Endodermal cell (in vitro differentiated cells): ENCODE results near the gene ZDHHC11. TPM values are rescaled to one million over a fixed set of nuclear protein-coding genes. Genes with fewer than 3 reads are reported as not detected.

Experiments used
- DNase-seq: peaks from one replicate; pipeline ENCODE4 v3.0.0-alpha.2; 2017
- H3K27ac ChIP-seq: 2 replicates; pipeline ENCODE4 v1.5.1; 2013; ENCODE audit warnings: mild to moderate bottlenecking, low read depth, low read length, moderate library complexity
- H3K27me3 ChIP-seq: 2 replicates; pipeline ENCODE4 v1.6.1; 2013; ENCODE audit warnings: mild to moderate bottlenecking, low read length, moderate library complexity; ENCODE audit not compliant: insufficient read depth, control insufficient read depth, poor library complexity, severe bottlenecking
- H3K36me3 ChIP-seq: 2 replicates; pipeline ENCODE4 v1.7.0; 2013; ENCODE audit warnings: mild to moderate bottlenecking, low read length, moderate library complexity; ENCODE audit not compliant: control insufficient read depth, insufficient read depth
- H3K4me1 ChIP-seq: one replicate; pipeline ENCODE4 v1.7.0; 2013; ENCODE audit warnings: low read length; ENCODE audit not compliant: control insufficient read depth, insufficient read depth
- H3K4me3 ChIP-seq: 2 replicates; pipeline ENCODE4 v1.5.1; 2013; ENCODE audit warnings: mild to moderate bottlenecking, low read length, moderate library complexity
- H3K9ac ChIP-seq: 2 replicates; pipeline ENCODE4 v1.6.1; 2013; ENCODE audit warnings: mild to moderate bottlenecking, low read length, moderate library complexity; ENCODE audit not compliant: poor library complexity, severe bottlenecking; ENCODE audit errors: extremely low read depth
- H3K9me3 ChIP-seq: 2 replicates; pipeline ENCODE4 v1.6.1; 2013; ENCODE audit warnings: mild to moderate bottlenecking, low read length, moderate library complexity; ENCODE audit not compliant: control insufficient read depth
- H3K27ac Mint-ChIP-seq: 2 replicates; pipeline ENCODE4 v1.8.0; 2020; ENCODE audit warnings: mixed read lengths
- H3K27me3 Mint-ChIP-seq: 2 replicates; pipeline ENCODE4 v1.8.0; 2021; ENCODE audit warnings: mild to moderate bottlenecking, mixed read lengths; ENCODE audit not compliant: insufficient read depth
- H3K36me3 Mint-ChIP-seq: 2 replicates; pipeline ENCODE4 v1.8.0; 2020; ENCODE audit warnings: low read depth, mixed read lengths
- H3K4me1 Mint-ChIP-seq: 2 replicates; pipeline ENCODE4 v1.8.0; 2020; ENCODE audit warnings: mixed read lengths
- H3K4me3 Mint-ChIP-seq: 2 replicates; pipeline ENCODE4 v1.8.0; 2020; ENCODE audit warnings: mild to moderate bottlenecking, moderate library complexity, mixed read lengths
- H3K9me3 Mint-ChIP-seq: 2 replicates; pipeline ENCODE4 v1.8.0; 2020; ENCODE audit warnings: mild to moderate bottlenecking, mixed read lengths
- WGBS, 2 experiments: methylation state at CpG; one replicate each; pipeline versions ENCODE4 v1.1.5 to v1.1.7; 2013; ENCODE audit warnings: missing lambda C conversion rate in 2 of 2, mixed read lengths in 1 of 2; ENCODE audit not compliant: insufficient coverage in 1 of 2, insufficient read length in 1 of 2; 5-methylcytosine and 5-hydroxymethylcytosine counted together
- total RNA-seq, 2 donors: library from RNA; stranded (reverse); fragmentation: NEBNext Ultra II Directional in 1 of 2; extraction: Animal tissue kit (Norgen Biotek cat#: 25700) in 1 of 2; gene quantifications; 2 replicates in 1 of 2; 3 replicates in 1 of 2; pipeline ENCODE4 v1.2.1, GENCODE V29; 2021
- TF ChIP-seq, protein P1 (sequence below): fragments of 200-600 bp; sonication (generic); conservative IDR thresholded peaks from 2 replicates; pipeline ENCODE4 v1.5.0; 2021; ENCODE audit warnings: antibody characterized with exemption, mild to moderate bottlenecking

Gene ZDHHC11
- total RNA-seq, 2 donors from 2014 or later = 10.6 to 28.9 TPM

DNA sequence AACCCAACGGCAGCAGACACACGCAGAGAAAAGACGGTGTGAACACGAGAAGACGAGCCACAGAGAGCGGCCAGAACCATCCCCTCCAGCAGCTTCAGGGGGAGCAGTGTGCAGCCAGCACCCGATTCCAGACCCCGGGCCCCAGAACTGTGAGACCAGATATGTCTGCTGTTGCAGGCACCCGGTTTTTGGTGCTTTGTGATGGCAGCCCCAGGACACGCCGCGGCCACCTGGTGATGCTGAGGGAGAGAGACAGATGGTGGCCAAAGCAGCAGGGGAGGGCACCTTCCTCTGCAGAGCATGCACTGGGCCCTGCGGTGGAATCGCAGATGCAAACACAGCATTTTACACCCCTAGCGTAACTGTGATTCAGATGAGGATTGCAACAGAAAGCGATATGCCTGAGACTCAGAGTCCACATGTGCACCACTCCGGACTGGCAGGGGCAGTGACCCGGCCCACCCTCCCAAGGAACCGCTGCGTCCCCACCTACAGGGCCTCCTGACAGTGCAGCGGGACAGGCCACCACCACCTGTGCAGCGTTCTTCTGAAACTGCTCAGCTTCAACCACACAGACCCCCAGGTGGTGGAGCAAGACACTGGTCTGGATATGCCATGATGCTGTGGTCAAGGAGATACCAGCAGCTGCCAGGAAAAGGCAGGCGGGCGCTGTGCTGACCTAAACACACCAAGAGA, 90.3 kb downstream of the ZDHHC11 start:
- no peaks in the 10 kb centered on the region for H3K36me3 Mint-ChIP-seq
- no peaks in the 10 kb centered on the region for H3K4me1 Mint-ChIP-seq
- H3K4me3 Mint-ChIP-seq = no peak overlapping the region
- Histone ChIP-seq H3K27me3 (no peaks in the 10 kb centered on the region), H3K4me1 (peaks cover 4% of the 10 kb centered on the region), H3K4me3 (no peak overlapping the region), H3K9ac (no peak overlapping the region), H3K36me3 (no peaks in the 10 kb centered on the region), H3K9me3 (no peaks in the 10 kb centered on the region), H3K27ac (no peak overlapping the region)
- TF ChIP-seq, protein P1, sequence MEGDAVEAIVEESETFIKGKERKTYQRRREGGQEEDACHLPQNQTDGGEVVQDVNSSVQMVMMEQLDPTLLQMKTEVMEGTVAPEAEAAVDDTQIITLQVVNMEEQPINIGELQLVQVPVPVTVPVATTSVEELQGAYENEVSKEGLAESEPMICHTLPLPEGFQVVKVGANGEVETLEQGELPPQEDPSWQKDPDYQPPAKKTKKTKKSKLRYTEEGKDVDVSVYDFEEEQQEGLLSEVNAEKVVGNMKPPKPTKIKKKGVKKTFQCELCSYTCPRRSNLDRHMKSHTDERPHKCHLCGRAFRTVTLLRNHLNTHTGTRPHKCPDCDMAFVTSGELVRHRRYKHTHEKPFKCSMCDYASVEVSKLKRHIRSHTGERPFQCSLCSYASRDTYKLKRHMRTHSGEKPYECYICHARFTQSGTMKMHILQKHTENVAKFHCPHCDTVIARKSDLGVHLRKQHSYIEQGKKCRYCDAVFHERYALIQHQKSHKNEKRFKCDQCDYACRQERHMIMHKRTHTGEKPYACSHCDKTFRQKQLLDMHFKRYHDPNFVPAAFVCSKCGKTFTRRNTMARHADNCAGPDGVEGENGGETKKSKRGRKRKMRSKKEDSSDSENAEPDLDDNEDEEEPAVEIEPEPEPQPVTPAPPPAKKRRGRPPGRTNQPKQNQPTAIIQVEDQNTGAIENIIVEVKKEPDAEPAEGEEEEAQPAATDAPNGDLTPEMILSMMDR = no peak
- peak; percentile 35 for DNase-seq
- H3K27me3 Mint-ChIP-seq = peaks cover 5% of the 10 kb centered on the region
- no peak overlapping the region for H3K27ac Mint-ChIP-seq
- peaks cover 10% of the 10 kb centered on the region for H3K9me3 Mint-ChIP-seq
- WGBS, 2 experiments = 92 to 93% methylated on average over 20 to 24 of the region's 24 CpGs

DNA sequence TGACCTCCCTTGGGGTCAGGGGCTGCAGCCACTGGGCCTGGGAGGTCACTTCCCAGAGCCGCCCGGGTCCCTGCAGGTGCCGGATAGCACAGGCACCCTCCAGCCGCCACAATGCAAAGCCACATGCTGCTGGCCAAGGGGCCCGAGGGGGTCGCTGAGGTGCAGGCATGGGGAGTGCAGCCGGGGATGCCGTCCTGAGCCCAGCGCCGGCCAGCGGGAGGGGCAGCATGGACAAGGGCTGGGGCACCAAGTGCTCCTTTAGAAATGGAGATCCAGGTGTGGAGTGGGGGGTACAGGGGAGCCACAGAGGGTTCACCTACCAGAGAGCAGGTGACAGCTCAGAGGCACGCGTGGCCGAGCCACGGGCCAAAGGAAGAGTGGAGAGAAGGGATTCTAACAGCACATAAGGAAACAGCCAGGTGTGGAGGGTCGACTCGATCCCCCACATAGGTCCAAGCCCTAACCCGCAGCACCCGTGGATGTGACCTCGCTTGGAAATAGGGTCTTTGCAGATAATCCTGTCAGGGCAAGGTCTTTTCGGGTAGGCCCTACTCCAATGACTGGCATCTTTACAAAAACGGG, 90.9 kb downstream of the ZDHHC11 start:
- Histone ChIP-seq H3K27me3 (no peaks in the 10 kb centered on the region), H3K9me3 (no peaks in the 10 kb centered on the region), H3K36me3 (no peaks in the 10 kb centered on the region), H3K4me1 (peaks cover 4% of the 10 kb centered on the region), H3K9ac (no peak overlapping the region), H3K4me3 (no peak overlapping the region), H3K27ac (no peak overlapping the region)
- Mint-ChIP-seq H3K9me3 (peaks cover 5% of the 10 kb centered on the region), H3K27me3 (peaks cover 2% of the 10 kb centered on the region), H3K36me3 (no peaks in the 10 kb centered on the region), H3K4me3 (no peak overlapping the region), H3K4me1 (no peaks in the 10 kb centered on the region), H3K27ac (no peak overlapping the region)
- DNase-seq = peak; percentile 39
- 94 to 95% methylated on average over 11 to 22 of the region's 22 CpGs for WGBS, 2 experiments
- TF ChIP-seq, protein P1 = no peak

DNA sequence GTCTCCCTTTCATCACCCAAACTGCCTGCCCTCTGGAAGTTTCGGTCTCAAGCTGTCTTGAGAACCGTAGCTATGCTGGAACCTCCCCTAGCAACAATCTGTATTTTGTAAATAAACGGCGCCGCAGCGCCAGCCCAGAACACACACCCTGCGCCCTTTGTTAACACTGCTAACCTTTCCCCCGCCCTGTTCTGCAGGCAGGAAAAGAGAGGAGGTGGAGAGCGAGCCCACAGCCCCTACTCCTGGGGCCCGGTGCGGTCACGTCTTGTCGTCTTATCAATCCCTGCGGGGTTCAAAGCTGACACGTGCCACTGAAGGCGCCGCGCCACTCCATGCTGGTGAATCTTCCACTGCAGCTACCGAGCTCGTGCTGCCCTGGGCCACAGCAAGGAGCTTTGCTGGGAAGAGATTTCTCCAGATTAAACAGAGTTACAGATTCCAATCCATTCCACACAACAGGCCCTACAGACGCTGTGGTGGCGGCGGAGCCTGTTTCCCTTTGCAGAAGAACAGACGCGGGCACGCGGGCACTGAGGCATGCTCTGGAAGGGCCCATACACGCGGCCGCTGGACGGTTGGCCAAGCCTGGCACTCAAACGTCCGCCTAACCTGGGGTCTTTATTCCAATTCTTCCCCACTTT, 91.6 kb downstream of the ZDHHC11 start:
- no peaks in the 10 kb centered on the region for H3K36me3 ChIP-seq
- DNase-seq = peak; percentile 49
- H3K4me1 ChIP-seq = peaks cover 4% of the 10 kb centered on the region
- Mint-ChIP-seq H3K9me3 (peaks cover 5% of the 10 kb centered on the region), H3K27me3 (peaks cover 3% of the 10 kb centered on the region), H3K4me1 (no peaks in the 10 kb centered on the region), H3K36me3 (no peaks in the 10 kb centered on the region), H3K4me3 (no peak overlapping the region), H3K27ac (no peak overlapping the region)
- no peak overlapping the region for H3K4me3 ChIP-seq
- peak overlapping the region; percentile 81 for H3K27ac ChIP-seq
- TF ChIP-seq, protein P1 = no peak
- no peak overlapping the region for H3K9ac ChIP-seq
- H3K9me3 ChIP-seq = no peaks in the 10 kb centered on the region
- no peaks in the 10 kb centered on the region for H3K27me3 ChIP-seq
- WGBS, 2 experiments = 82 to 85% methylated on average over 15 to 33 of the region's 33 CpGs
